HG03135 (cell line): ENCODE measurements around the gene CDH2.
"Not testable (repeated sequence)": the region's sequence is repeated elsewhere in the genome, so short reads cannot be mapped to it uniquely, and the experiment has no call there.

ENCODE experiments used
- ATAC-seq: cut with Tn5 transposase; IDR thresholded peaks from one replicate; pipeline ENCODE4 v1.9.1; 2021; ENCODE audit warnings: mild to moderate bottlenecking, moderate library complexity; ENCODE audit not compliant: unreplicated experiment

CDH2 gene

DNA sequence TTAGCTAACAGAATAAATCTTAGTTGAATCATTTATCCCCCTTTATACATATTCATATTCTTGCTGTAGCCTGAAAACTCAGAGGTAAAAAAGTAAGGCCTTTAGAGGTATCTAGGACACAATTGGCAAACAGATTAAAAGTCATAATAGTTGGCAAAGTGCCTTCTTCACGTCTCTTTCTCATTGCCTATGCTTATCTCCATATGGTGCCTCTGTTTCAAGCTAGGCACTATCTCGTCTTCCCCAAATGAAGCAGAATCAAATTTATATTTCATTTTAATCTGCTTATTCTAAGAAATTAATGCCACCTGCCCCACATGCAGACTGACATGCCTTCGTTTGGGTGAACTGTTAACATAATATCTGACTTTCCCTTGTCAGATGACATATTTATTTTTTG, 245.4 kb downstream of the CDH2 start:
- ATAC-seq = no peak

GRCh38 chr18:27922780-27923179, 254.2 kb downstream of the CDH2 start:
- no peak for ATAC-seq

DNA sequence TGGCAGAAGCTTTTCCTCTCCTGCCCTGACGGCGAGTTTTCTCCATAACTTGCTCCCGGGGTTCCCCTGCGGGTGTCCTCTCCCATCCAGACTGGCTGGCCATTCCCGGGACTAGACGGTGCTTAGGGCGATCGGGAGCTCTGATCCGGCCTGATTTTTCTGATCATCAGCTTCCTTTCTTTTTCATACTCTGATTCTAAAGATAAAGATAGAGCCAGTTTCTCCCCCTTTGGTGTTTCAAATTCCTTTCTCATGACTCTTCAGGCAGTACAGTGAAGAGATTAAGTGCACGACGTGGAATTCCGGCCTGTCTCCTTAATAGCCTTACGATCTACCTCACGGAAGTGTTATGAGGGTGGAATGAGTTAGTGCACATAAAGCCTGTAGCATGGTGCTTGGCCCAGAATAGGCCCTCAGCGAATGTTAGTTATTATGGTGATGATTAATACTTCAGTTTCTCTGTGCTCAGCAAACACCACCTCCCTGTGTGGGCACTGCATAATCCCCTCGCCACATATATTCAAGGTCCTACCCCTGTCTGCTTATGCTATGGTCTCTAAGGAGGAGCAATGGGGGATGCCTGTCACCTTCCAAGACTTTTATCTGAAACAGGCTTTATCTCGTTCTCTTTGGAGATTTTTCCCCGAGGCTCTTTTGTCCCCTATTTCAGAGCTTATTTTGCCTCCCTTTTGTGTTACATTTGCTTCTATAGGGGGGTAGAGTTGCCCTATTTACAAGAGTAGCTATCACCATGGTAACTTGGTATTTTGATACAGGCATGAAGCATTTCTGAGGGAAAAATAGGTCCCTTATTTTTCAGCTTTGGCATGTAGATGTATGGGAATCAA, 254.8 kb downstream of the CDH2 start:
- no peak for ATAC-seq

DNA sequence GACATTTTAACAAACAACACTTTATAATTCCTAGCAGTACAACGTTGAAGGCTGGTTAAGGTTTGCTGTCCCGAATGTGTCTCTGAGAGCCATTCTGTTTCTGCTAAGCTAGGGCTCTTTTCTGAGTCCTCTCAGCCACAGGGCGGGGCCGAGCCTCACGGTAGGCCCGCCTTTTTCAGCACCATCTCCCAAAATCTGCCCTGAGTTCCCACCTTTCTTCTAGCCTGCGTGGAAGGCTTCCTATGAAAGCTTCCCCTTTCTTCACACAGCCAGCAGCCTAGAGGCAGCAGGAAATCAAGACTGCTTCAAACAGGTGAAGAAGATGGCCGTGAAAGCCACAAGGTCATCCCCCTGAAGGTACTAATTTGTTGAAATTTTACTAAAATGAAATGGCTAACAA, 255.5 kb downstream of the CDH2 start:
- ATAC-seq = no peak

- ATAC-seq = no peak
Observed at GRCh38 chr18:27920836-27921235, 256.1 kb downstream of the CDH2 start.

DNA sequence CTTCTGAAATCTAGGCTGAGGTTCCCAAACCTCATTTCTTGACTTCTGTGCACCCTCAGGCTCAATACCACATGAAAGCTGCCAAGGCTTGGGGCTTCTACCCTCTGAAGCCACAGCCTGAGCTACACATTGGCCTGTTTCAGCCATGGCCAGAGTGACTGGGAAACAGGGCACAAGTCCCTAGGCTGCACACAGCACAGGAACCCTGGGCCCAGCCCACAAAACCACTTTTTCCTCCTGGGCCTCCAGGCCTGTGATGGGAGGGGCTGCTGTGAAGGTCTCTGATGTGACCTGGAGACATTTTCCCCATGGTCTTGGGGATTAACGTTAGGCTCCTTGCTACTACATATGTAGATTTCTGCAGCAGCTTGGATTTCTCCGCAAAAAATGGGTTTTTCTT, 270.7 kb downstream of the CDH2 start:
- not testable (repeated sequence) for ATAC-seq

- ATAC-seq = no peak
Observed at GRCh38 chr18:27903906-27904305, 273.0 kb downstream of the CDH2 start.

DNA sequence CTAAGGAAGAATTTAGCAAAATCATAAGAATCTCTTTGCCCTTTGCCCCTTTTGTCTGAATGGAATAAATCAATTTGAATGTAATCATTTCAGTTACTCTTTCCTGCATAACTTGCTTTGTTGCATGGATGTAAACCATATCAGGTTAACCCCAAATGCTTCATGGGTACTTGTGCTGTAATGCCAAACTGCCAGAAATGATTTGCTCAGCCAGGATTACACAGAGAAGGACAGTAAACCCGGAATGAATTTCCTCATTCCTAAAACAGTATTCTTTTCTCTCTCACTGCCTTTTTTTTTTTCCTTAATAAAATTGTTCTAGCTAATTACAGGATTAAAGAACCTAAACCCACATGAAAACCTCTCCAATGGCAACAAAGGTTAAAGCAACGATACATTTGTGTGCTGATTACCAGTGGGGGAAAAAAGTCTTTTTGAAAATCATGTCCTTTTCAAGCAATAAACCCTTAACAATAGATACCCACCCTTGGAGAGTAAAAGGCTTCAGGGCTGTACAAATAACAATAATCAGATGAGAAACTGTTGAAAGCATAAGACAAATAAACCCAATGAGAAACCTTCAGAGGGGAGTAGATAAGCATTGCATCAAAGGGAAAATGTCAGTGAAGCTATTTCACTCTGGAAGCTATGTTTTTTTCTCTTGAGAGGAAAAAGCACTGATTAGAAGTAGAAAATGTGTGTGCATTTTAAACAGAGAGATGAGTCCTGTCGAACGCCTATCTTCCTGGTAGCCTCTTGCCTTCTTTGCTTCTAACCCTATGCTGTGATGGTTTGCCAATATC, 275.3 kb downstream of the CDH2 start:
- no peak for ATAC-seq
